HG03060 (cell line): Measurements from ENCODE around the gene FOXI3.
"Not testable (repeated sequence)": the region's sequence is repeated elsewhere in the genome, so short reads cannot be mapped to it uniquely, and the experiment has no call there.

Source experiments
- ATAC-seq: cut with Tn5 transposase; IDR thresholded peaks from one replicate; pipeline ENCODE4 v1.9.1; 2021; ENCODE audit warnings: low read depth, moderate number of reproducible peaks; ENCODE audit not compliant: unreplicated experiment

The FOXI3 gene

DNA sequence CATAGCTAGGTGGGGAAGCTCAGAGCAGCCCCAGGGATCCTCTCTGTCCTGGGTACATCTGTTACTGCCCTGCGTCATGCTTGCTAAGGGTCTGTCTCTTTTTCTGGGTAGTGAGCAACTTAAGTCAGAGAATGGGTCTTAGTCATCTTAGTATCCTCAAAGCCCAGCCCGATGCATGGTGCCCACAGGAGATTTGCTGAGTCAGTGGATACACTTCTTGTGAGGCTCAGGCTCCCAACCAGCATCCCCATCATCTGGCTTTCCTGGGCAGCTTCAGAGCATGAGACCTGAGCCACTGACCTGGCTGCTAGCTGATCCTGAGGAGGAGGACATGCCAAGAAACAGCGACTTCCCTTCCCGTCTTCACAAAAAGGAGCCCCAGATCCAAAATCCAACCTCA is 10.0 kb downstream of the FOXI3 start:
- ATAC-seq, result no peak

DNA sequence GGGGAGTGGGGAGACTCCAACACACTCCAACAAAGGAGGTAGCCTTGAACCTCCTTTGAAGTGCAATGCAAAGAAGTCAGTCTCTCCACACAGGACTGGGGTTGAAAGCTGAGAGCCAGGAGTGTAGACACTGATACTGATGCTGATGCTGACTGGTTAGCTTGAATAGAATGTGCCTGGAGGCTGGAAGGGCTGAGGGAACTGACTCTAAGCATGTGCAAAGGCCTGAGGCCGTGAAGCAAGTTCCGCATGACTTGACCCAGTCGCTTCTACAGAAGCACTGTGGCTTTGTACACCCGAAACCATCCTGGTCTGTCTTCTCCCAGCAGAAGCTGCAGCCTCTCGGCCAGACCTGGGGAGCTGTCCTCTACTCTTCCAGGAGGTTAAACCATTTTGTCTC is 10.4 kb downstream of the FOXI3 start:
- no peak for ATAC-seq

DNA sequence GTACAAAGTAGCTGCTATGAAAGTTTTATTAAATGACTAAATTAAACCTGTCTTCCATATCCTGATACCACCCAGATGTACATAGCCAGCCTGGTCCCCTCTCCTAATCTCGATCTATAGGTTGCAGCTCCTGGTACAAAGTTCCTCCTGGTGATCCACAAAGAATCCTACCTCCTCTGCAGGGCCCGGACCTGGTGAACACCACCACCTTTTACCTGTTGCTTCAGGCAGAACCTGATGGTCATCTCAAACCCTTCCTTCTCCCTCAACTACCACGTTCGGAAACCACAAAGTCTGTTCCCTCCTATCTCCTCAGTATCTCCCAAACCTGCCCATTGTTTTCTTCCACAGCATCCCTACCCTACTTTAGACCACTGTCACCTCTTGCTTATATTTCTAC is 15.5 kb downstream of the FOXI3 start:
- no peak for ATAC-seq

DNA sequence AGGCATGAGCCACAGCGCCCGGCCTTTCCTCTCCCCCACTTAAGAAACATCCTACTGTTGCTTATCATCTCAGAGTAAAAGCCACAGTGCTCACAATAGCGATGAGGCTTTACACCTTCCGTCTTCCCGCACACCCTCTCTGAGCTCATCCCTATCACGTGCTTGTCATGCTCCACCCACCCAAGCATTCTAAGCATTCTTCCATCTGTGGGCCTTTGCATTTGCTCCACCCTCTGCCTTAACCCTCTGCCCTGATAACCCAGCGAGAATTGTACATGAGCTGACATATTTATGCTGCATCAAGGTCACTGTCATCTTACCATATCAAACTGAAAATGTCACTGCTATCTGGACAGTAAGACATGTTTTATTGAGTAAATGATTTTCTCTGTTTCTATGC is 22.6 kb downstream of the FOXI3 start:
- ATAC-seq, result no peak

DNA sequence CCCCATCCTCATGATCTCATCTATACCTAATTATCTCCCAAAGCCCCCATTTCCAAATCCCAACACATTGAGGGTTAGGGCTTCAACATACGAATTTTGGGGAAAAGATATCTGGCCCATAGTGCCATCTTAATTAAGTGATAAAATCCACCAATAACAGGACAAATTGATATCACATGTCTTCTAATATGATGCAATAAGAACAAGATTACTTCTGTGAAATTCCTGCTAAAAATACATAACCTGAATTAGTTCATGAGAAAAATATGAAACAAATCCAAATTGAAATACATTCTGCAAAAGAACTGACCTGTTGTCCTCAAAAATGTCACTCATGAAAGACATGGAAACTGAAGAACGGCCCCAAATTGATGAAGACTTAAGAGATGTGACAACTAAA is 28.8 kb downstream of the FOXI3 start:
- ATAC-seq, result no peak

DNA sequence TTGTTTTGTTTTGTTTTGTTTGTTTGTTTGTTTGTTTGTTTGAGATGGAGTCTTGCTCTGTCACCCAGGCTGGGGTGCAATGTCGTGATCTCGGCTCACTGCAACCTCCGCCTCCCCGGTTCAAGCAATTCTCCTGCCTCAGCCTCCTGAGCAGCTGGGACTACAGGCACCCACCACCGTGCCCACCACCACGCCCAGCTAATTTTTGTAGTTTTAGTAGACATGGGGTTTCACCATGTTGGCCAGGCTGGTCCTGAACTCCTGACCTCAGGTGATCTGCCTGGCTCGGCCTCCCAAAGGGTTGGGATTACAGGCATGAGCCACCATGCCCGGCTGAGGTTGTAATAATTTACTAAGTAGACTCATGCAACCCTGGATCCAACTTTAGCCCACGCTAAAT is 33.4 kb downstream of the FOXI3 start:
- not testable (repeated sequence) for ATAC-seq

DNA sequence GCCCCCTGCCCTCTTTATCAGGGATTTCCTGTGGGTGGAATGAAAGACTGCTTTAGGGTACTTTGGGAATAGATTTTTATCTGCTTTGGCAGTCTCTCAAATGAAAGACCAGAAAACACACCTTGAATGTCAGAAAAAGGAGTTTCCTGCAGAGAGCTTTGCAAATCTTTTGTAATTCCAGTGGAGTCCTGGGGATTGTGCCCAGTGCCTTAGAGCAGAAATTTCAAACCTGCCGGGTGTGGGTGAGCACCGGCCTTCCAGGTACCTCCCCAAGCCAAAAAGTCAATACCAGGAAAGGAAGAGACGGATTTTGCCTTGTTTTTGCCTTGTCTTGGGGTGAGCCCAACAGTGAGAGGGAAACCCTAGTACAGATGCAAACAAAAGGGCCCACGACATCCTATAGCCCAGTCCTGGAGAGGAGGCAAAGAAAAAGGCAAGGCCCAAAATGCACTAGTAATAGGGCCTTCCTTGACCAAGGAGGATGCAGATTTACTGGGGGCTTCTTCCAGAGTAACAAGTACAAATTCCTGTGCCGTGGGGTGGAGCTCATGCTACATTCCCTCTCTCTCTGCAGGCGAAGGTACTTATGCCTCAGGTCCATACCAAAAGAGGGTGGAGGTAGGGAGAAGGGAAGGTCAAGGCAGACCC is 36.4 kb downstream of the FOXI3 start:
- ATAC-seq, result no peak

DNA sequence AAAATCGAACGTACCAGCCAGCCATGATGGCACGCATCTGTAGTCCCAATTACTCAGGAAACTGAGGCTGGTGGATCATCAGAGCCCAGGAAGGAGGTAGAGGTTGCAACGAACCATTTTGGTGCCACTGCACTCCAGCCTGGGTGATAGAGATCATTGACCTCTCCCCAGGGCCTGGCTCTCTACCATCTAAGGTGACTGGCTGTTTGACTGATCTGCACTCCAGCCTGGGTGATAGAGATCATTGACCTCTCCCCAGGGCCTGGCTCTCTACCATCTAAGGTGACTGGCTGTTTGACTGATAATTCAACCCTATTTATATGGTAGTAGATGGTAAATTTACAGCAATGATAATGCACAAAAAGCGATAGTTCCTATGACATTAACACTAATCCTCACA is 43.6 kb downstream of the FOXI3 start:
- not testable (repeated sequence) for ATAC-seq

DNA sequence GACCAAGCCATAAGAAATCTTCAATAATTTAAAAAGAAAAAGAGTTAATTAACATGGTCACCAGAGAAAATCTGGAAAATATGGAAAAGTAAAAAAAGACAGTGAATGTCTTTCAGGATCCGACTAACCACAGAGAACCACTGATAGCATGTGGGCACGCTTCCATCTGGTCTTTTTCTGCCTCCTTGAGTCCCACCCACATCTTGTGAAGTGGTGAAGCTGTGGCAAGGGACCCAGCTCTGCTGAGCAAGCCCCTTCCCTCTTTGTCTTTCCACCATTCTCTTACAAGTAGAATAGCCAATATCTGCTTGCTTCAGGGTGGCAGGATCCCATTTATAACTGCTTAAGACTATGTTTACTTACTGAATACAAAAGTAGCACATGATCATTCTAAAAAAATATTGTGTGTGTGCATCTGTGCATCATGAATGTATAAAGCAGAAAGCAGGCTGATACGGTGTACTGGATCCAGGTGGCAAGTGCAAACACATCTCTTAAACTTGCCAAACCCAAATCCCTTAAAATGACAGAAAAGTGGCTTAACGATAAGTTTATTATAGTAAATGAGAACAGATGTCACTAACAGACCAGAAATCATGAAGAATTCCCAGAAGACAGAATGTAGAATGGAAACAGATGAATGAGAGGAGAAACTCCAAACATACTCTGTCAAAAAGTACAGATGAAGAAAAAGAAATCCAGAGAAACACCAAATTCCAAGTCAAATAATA is 52.3 kb downstream of the FOXI3 start:
- no peak for ATAC-seq

DNA sequence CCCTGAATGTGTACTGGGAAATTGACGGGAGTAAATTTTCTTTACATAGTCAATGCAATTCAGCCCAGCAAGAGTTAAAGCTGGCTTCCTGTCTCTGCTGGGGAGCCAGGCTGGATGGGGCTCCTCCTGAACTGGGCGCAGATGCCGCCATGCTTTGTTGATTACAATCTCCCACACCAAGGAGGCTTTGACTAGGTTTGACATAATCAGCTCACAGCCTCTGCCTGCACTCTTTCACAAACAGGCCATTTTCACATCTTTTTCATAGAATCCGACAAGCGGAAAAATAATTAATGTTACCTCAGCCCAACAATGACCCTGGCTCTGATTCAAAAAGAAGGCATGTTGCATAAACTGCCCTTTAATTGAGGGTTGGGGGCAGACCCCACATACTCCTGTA is 54.3 kb downstream of the FOXI3 start:
- ATAC-seq, result no peak
